ENCODE data around the gene CUEDC1. TPM values are rescaled to one million over a fixed set of nuclear protein-coding genes. Genes with fewer than 3 reads are reported as not detected.

The CUEDC1 gene
- total RNA-seq, 4 donors from 2014 or later = 35.7 to 60.3 (median 45.6) TPM

DNA sequence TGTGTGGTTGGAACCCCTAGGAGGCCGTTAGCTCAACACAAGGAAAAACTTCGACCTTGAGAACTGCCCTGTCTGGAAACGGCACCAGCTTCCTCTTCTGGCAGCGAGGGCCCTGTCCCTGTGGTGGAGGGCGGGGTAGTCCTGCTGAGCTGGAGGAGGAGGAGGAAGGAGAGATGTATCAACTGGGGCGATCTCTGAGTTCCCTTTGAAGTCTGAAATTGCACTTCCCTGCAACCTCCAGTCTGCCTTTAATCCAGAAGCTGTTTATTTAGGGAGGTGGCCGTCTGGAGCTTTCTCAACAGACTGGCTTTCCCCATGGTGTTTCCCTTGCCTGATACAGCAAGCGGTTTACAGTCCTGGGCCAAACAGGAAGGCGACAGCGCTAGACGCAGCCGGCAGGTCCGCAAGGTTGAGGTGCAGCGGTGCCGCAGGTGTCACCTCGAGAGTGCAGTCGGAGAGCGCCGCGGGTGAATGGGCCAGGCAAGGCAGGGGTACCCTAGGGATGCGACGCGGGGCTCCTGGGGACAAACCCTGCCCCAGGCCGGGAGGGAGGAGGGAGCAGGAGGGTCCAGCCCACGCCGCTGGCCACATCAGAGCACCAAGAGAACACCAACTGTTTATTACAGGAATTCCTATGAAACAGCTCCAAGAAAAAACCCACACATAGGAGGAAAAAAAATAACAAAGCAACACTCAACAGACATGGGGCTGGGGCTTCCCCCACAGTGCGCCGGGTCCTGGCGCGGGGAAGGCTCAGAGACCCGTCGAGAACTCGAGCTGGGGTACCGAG lies 94.0 kb downstream of the CUEDC1 start:
- Histone ChIP-seq H3K4me1 (peaks cover 0 to 74% (median 27%) of the 10 kb centered on the region in 3 donors), H3K4me3 (peak overlapping the region; percentile 42 to 63), H3K27me3 (no peaks in the 10 kb centered on the region), H3K9me3 (no peaks in the 10 kb centered on the region), H3K36me3 (peaks cover 0 to 22% of the 10 kb centered on the region in 2 donors), H3K27ac (peak overlapping the region; percentile 94 to 99 (median 98))
- ATAC-seq = peak; percentile 46
- WGBS, 2 donors (ENCODE audit: low coverage in 1 of 2) = 0 to 1% methylated on average over 6 to 16 of the region's 34 CpGs
- TF ChIP-seq EP300 (IDR thresholded peaks at IDR 0.05) (no peak), POLR2A (IDR thresholded peaks at IDR 0.05) (no peak), CTCF (IDR thresholded peaks at IDR 0.05) (no peak), POLR2AphosphoS5 (IDR thresholded peaks at IDR 0.05) (peak; percentile 58)

DNA sequence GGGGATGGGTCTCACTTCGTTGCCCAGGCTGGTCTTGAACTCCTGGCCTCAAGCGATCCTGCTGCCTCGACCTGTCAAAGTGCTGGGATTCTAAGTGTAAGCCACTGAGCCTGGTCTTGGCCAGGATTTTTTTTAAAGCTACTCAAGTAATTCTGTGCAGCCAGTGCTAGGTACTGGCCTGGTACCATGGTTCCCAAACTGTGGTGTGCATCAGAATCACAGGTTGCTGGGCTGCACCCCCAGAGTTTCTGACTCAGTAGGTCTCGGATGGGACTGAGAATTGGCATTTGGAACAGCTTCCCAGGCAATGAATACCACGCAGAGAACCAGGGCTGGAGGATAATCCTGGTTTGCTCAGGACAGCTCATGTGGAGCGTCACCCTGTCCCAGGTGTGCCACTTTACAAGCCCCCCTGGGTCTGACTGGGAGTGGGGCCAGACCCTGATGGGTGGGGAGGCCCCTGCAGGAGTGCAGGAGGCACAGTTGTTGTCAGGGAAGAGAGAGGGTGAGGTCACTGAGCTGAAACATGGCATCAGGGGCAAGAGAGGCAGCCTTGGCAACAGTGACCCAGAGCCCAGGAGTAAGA lies 94.7 kb downstream of the CUEDC1 start:
- peak overlapping the region in 1 of 2 donors; percentile 63 for H3K4me3 ChIP-seq

DNA sequence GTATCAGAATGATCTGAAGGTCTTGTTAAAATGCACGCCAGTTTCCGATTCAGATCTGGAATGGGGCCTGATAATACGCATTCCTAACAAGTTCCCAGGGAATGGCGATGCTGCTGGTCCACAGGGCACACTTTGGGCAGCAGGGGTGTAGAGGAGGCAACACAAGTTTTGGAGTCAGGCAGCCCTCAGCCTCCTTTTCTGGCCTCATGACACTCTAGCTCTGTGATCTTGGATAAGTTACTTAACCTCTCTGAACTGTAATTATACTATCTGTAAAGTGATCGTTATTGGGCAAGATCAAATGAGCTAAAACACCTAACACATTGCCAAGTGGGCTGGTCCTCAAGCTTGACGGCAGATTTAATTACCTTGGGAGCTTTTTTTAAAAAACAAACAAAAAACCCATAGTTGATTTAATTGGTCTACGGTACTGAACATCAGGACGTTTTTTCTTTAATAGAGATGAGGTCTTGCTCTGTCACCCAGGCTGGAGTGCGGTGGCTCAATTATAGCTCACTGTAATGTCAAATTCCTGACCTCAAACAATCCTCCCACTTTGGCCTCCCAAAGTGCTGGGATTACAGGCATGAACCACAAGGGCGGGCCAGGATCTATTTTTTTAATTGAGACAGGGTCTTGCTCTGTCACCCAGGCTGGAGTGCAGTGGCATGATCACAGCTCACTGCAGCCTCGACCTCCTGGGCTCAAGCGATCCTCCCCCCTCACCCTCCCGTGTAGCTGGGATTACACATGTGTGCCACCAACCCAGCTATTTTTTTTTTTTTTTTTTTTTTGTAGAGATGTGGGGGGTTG lies 95.4 kb downstream of the CUEDC1 start:
- Histone ChIP-seq H3K4me3 (no peak overlapping the region), H3K4me1 (peaks cover 0 to 88% (median 27%) of the 10 kb centered on the region in 3 donors), H3K27me3 (no peaks in the 10 kb centered on the region), H3K36me3 (peaks cover 0 to 8% of the 10 kb centered on the region in 2 donors), H3K9me3 (no peaks in the 10 kb centered on the region), H3K27ac (peak overlapping the region; percentile 94 to 99 (median 98))
- WGBS, 2 donors (ENCODE audit: low coverage in 1 of 2) = 44 to 47% methylated on average over 9 to 10 of the region's 13 CpGs
- ATAC-seq = no peak
- TF ChIP-seq POLR2AphosphoS5 (IDR thresholded peaks at IDR 0.05) = no peak
- no peak for TF ChIP-seq CTCF (IDR thresholded peaks at IDR 0.05)
- TF ChIP-seq EP300 (IDR thresholded peaks at IDR 0.05) = no peak
- TF ChIP-seq POLR2A (IDR thresholded peaks at IDR 0.05) = no peak

More for the DNA sequence above, 94.7 kb downstream of the CUEDC1 start:
- no peak for ATAC-seq
- H3K36me3 ChIP-seq = peaks cover 0 to 15% of the 10 kb centered on the region in 2 donors
- no CpG with 5 or more reads among the region's 6 CpGs for WGBS, 2 donors (ENCODE audit: low coverage in 1 of 2)
- no peaks in the 10 kb centered on the region for H3K9me3 ChIP-seq
- H3K4me1 ChIP-seq = peaks cover 0 to 81% (median 27%) of the 10 kb centered on the region in 3 donors
- H3K27ac ChIP-seq = peak overlapping the region; percentile 94 to 99 (median 98)
- TF ChIP-seq POLR2AphosphoS5 (IDR thresholded peaks at IDR 0.05) (no peak), EP300 (IDR thresholded peaks at IDR 0.05) (no peak), POLR2A (IDR thresholded peaks at IDR 0.05) (no peak), CTCF (IDR thresholded peaks at IDR 0.05) (no peak)
- H3K27me3 ChIP-seq = no peaks in the 10 kb centered on the region

DNA sequence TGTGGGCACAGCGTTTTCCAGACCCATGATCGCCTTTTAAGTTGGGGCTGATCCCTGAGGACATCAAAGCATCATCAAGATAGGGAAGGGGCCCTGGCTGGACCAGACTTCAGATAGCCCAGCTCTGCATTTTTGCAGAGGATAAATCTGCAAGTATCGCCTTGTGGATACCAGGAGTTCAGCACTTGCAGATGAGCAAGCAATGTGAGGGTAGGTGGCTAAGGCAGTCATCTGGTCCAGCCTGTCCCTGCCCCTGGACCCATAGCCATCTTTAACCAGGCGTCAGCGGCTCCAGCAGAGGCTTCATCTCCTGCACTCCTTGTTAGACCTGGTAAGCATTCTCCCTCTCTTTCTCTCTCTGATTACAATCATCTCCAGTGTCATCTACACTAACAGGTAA lies 96.4 kb downstream of the CUEDC1 start:
- peak overlapping the region in 3 of 4 donors; percentile 97 to 99 (median 98) for H3K27ac ChIP-seq
- peaks cover 0 to 88% (median 27%) of the 10 kb centered on the region in 3 donors for H3K4me1 ChIP-seq

More for the DNA sequence above, 96.4 kb downstream of the CUEDC1 start:
- no peak for TF ChIP-seq POLR2AphosphoS5 (IDR thresholded peaks at IDR 0.05)
- TF ChIP-seq POLR2A (IDR thresholded peaks at IDR 0.05) = no peak
- TF ChIP-seq CTCF (IDR thresholded peaks at IDR 0.05) = no peak
- TF ChIP-seq EP300 (IDR thresholded peaks at IDR 0.05) = no peak
- H3K27me3 ChIP-seq = no peaks in the 10 kb centered on the region
- no peaks in the 10 kb centered on the region for H3K36me3 ChIP-seq
- H3K9me3 ChIP-seq = no peaks in the 10 kb centered on the region
- WGBS, 2 donors (ENCODE audit: low coverage in 1 of 2) = 74 to 79% methylated on average over 2 of the region's 5 CpGs
- no peak overlapping the region for H3K4me3 ChIP-seq
- no peak for ATAC-seq
